ENCODE results near the gene LBHD2.
A peak's percentile ranks its signal among the peaks of the same experiment; 100 is the strongest.

The LBHD2 gene

DNA sequence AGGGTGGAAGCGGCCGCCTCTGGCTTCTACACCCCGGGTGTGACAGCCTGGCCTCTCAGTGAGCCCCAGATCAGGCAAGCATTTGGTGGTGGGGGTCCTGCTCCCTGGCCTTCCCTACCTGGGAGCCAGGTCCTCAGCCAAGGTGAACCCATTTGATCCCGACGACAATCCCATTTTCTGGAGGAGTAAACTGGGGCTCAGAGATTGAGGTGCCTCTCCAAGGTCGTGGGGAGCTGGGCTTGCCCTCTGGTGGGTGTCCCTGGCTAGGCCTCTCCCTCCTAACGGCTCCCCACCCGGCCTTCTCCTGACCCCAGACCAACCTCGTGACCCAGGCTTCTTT lies 7.8 kb downstream of the LBHD2 start:
- no peak for DNase-seq

DNA sequence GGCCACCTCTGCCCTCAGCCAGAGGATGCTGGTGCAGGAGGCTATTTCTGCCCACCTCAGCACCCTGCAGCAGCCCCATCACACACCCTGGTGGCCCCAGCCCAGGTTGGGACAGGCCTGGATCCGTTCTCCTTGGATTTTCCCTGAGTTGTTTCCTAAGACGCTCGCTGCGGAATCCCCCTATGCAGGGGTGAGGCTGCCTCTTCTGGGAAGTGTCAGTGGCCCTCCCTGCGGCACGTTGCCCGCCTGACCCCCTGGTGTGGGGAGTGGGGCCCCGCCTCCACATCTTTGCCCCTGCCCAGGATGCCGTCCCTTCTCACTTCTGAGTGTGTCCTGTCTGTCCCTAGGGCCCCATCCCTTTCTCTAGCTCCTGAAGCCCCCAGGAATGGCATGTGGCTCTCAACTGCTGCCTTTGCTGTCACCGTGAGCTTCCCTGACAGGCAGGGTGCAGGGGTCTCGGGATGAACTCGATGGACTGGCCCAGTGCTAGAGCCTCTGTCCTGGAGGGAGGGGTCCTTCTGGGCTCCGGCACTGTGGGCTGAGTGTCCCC lies 9.9 kb downstream of the LBHD2 start:
- DNase-seq, result no peak

DNA sequence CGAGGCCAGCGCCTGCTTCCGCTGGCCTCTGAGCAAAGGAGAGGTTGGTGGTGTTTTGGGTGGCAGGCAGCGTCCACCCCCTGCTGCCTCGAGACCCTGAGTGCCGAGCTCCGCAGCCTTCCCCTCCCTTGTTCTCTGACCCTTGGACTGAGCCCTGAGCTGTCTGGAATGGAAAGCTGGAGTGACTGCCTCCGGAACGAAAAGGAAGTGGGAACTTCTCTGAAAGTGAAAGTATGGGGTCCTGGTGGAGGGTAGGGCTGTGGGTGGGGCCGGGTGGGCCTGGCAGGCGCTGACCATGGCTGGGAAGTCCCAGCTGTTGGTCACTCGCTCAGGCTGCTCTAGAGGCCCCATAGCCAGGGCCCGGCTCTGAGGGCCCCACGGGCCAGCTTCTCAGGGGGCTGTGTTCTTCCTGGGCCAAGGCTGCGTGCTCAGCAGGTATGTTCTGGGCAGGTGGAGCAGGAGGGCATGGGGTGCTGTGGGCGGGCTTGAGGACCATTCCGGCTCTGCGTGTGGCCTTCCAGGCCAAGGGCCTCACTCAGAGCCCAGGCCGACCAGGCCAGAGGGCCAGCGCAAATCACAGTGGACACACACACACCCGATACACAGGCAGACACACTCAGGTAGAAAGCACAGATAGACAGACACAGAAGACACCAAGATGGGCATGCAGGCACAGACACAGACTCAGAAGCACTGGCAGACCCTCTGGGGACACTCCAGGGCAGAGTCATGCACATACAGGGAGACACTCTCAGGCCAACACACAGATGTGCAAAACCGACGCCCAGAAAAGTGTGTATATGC lies 10.6 kb downstream of the LBHD2 start, which contains the start of gene EXOC3L4:
EXOC3L4 (plus strand) TSS at position 320 of the 804 bp plus-strand sequence. CDS start 5,495 bp downstream, outside the sequence.
- DNase-seq, result no peak

DNA sequence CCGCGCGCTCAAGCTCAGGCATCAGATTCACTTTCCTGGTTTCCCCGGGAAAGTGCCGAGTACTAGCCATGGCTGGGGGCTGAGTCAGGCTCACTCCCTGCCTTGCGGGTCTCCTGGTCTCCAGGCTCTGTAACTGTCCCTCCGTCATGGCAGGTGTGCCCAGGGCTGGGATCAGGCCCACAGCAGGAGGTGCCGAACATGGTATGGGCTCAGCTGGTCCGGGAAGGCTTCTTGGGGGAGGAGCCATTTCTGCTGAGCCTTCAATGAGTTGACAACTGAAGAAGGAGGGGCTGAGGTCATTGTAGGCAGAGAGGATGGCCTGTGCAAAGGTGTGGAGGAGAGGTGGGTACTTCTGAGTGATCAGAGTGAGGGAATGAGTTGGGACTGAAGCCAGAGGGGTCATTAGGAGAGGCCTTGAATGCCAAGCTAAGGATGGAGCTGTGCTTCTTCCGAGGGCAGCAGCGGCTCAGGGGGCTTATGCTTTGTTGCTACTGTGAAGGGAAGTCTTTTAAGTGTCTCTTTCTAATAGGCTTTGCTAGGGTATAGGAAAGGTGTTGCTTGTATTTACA lies 11.3 kb downstream of the LBHD2 start:
- no peak for DNase-seq

DNA sequence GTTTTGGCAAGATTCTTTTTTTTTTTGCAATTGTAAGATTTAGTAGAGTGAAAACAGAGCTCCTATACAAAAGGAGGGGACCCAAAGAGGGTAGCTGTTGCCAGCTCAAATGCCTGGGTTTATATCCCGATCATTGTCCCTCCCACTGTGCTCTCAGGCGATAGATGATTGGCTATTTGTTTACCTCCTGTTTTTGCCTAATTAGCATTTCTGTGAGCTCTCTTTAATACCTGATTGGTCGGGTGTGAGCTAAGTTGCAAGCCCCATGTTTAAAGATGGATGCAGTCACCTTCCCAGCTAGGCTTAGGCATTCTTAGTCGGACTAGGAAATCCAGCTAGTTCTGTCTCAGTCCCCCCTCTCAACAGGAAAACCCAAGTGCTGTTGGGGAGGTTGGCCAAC lies 12.4 kb downstream of the LBHD2 start:
- DNase-seq, result no peak

DNA sequence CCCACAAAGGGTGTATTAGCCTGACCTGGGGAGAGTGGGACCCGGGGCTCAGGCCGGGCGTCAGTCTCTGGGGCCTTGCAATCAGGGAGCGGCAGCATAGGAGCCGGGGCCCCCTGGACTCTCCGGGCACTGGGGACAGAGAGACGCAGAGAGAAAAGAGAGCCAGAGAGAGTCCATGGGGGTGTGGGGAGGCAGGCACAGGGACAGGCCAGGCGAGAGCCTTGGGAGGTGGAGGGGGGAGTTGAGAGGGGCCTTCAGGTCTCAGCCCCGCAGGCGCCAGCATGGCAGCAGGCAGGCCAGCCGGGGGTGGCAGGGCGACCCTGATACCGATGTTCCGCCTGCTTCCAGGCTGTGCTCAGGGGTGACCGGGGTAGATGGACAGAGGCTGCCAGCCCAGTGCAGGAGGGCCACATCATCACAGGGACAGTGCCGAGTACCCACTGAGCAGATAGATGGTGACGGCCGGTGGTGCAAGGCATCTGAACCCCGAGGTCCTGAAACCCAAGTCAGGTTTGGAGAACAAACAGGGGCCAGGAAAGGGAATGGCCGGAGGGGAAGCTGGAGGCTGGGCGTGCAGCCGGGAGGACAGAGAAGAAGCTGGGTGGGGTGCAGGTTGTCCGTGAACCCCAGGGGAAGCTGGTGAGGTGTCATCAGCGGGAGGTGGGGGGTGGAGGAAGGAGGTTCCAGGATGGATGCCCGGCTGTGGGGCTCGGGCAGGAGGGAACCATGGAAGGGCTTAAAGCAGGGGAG lies 13.4 kb downstream of the LBHD2 start:
- DNase-seq, result no peak

DNA sequence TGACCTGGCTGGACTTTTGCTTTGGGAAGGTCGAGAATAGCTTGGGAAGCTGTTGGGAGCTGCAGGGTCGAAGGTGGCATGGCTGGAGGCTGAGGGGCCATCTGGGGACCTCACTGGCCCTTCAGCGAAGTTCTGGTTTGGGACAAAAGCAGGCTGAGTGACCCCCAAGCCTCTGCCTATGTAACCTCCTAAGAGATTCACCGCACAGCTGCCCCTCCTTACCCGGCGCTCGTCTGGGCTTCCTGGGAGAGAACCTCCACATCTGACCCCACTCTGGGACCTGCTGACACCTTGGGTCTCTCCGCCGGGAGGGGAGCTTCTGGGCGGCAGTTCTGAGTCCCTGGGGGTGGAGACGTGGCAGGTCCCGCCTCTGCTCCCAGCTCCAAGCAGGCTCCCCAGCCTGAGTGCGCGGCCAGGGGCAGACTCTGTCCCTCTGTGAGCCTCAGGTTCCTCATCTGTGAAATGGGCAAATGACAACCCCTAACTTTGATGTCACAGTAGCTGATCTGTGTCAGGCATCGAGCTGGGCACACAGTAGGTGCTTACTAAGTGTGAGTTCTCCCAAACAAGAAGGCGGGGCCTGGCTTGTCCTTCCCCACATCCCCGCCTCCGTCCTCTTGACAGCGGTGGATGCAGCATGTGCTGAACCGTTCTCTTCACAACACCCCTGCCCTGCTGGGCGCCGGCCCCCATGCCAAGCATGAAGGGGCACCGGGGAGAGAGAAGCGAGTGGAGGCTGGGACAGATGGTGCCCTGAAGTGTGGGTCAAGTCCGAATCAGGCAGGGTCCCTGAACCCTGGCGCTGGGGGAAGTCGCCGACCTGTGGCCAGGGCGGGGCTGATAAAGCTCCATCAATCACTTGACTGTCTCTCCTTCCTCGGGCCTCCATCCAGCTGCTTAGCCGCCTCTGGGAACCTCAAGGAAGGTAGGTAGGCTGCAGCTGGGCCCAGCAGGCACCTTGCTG lies 14.3 kb downstream of the LBHD2 start:
- no peak for DNase-seq

DNA sequence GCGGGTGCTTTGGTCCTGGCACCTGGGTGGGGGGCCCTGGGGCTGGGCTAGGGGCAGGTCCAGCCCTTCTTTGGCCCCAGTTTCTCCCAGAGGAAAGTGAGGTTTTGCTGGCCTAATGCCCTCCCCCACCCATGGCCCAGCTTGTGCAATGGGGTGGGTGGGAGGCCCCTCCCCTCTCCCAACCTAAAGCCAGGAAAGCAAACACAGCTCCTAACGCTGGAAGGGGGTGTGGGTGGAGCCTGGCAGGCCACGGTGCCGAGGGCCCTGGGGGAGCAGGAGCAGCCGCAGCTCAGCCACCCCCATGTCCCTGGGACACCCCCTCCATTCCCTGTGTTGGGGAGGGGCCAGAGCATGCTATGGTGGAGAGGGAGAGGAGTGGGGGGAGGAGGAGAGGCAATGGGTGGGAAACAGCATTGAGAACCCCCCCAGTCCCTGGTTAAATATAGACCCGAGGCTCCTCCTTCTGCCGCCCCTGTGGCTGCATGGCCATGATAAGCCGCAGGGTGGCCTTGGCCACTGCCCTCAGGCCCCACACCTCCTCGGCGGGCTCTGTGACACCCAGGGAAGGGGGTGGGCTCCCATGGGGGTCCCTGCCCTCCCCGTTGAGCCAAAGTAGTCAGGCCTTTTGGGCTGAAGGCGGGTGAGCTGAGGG lies 15.2 kb downstream of the LBHD2 start:
- no peak for DNase-seq

DNA sequence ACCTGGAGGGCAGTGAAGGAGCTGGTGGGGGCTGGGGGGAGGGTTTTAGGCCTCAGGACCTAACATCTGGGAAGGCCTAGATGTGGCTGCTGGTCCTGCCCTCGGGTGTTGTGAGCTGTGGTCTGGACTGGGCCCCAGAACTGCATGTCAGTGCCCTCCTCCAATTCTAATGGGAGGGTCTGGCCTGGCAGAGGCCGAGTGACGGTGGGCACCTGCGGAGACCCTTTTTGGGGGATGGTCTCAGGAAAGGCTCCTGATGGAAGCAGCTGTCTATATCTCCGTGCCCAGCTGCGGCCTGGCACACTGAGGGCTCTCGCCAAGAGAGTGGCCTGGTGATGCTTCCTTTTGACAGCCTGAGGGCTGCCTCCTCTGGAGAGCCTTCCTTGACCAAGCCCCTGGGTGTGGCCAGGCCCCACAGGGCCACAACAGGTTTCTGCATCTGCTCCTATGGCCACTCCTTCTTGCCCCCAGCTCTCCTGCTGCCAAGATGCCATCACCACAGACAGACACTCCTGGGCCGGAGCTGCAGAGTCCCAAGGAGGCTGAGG lies 15.8 kb downstream of the LBHD2 start:
- no peak for DNase-seq

DNA sequence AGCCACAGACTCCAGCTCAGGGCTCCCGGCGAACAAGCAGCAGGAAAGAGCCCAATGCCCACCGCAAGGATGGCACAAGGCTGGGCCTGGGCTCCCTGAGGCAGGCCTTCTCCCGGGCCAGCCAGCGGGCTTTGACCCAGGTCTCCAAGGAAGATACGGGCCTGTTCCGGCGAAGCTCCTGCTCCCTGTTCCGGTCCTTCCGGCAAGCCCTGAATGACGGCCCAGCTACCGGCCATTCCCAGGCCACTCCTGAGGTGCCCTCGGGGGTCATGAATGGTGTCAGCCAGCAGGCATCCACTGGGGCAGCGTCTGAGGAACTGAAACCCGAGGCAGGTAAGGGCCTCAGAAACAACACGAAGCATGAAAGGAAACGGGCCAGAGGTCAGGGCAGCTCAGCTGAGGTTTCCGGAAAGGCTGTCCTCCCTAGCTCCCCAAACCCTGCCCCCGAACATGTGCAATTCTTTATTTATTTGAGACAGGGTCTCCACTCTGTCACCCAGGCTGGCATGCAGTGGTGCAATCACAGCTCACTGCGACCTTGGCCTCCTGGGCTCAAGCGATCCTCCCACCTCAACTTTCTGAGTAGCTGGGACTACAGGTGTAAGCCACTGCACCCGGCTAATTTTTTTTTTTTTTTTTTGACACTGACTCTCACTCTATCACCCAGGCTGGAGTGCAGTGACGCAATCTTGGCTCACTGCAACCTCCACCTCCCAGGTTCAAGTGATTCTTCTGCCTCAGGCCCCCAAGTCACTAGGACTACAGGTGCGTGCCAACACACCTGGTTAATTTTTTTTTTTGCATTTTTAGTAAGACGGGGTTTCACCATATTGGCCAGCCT lies 16.5 kb downstream of the LBHD2 start:
- no peak for DNase-seq

DNA sequence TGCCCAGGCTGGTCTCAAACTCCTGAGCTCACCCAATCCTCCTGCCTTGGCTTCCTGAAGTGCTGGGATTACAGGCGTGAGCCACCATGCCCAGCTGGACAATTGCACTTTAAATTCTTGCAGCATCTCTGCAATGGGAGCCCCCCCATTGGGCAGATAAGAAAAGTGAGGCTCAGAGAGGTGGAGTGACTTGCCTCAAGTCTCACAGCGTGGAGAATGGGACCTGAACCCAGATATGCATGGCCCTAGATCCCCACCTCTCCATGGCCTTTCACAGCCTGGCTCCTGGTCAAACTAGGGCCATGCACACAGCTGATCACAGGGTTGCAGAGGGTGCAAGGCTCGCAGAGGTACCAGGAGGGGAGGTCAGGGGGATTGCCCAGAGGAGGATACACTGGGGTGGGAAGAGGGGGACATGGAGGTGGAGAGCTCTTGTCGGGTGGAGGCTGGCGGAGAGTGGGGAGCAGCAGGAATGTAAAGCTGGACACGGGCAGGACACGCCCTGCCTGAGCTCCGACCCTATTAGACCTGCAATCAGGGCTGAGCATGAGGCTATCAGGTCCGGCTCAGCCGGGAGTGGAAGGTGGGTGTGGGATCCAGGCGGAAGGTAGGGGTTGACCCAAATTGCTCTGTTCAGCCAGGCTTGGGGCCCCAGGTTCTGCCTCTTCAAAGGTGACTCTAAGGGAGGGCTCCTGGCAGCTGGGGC lies 17.4 kb downstream of the LBHD2 start:
- DNase-seq, result no peak

DNA sequence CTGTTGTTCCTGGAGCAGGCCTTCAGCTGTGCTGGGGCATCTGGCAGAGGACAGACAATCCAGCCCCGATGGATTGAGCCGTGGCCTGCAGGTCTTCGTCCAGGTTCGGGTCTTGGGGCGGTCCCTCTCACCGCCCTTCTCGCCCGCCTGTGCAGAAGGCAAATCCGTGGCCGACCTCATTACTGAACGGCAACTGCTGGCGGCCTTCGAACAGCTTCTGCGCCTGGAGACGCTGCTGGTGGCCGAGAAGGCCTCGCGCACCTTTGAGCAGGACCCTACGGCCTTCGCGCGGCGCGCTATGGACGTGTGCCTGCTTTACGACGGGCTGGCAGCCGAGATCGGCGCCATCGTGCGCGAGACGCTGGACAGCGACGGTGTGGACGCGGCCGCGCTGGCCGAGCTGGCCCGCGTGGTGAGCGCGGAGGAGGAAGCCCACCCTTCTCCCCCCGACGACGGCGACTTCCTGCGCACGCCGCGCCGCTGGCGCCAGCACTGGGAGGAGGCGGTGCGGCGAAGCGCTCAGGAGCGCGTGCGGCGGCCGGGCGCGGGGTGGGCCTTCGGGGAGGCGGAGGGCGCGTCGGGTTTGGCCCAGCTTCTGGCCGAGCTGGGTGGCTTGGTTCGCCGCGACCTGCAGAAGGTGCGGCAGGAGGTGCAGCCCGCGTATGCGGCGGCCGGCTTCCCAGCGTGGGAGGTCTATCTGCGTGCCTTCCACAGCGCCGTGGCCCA lies 18.1 kb downstream of the LBHD2 start:
- DNase-seq, result no peak

DNA sequence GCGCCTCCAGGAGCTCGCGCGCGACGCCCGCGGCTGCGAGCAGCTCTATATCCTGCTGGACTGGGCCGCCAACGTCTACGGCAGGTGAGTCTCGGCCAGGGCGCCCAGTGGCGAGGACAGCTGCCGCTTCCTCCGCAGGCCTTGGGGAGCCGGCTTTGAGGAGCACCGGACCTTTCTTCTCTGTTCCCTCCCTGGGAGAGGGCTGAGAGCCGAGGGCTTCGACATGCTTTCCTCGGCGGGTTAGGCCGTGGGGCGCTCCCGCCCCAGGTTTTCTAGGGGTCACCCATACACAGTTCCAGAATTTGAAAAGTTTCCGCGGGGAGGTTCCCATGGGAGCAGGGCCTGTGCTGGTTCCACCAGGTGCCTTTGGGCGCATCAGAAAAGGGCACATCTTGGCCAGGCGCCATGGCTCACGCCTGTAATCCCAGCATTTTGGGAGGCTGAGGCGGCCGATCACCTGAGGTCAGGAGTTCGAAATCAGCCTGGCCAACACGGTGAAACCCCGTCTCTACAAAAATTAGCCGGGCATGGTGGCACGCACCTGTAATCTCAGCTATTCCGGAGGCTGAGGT lies 18.8 kb downstream of the LBHD2 start:
- DNase-seq, result no peak

DNA sequence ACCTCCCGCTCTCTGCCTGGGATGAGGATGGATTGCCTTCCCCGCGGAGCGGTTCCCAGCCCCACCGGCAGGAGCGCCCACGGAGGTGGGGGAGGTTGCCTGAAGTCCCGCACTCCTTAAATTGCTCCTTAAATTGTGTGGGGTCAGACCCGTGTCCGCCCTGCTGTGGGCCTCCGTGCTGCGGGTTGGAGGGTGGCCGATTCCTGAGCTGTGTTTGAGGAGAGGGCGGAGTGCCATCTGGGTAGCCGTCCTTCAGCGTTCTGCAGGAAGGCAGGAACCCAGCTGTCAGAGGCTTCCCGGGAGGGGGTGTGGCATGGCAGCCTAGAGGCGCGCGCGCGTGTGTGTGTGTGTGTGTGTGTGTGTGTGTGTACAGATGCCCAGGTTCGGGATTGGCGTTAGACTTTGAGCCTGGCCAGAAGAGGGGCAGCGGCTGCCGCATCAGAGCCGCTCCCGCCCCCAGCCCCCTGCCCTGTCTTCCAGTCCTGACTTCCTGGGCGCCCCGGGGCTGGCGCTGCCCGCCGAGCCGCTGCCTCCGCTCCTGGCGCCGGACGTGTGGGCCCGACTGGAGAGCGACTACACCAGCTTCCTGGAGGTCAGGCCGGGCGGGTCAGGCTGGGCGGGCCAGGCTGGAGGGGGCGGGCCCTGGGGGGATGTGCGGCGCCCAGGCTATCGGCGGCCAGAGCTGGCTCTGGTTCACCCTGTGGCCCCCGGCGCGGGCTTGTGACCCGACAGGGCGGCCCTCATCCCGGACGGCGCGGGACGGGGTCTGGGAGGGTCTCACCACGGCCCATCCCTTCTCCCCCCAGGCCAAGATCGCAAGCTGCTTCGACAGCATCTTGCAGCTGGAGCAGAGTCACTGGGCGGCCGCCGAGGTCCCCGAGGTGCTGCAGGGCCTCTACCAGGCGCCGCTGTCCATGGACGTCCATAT lies 19.7 kb downstream of the LBHD2 start:
- peak; percentile 75 for DNase-seq

DNA sequence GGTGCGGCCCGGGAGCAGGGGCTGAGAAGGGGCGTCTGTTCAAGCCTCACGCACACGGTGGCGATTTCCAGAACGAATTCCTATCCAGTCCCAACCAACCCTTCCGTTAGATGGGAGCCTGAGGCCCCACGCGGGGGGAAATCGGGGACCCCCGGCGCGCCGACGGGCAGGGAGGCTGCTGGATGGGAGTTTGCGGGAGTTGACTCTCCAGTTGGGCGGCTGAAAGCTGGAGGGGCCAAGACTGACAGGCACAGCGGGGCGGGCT lies 20.3 kb downstream of the LBHD2 start:
- DNase-seq, result no peak

DNA sequence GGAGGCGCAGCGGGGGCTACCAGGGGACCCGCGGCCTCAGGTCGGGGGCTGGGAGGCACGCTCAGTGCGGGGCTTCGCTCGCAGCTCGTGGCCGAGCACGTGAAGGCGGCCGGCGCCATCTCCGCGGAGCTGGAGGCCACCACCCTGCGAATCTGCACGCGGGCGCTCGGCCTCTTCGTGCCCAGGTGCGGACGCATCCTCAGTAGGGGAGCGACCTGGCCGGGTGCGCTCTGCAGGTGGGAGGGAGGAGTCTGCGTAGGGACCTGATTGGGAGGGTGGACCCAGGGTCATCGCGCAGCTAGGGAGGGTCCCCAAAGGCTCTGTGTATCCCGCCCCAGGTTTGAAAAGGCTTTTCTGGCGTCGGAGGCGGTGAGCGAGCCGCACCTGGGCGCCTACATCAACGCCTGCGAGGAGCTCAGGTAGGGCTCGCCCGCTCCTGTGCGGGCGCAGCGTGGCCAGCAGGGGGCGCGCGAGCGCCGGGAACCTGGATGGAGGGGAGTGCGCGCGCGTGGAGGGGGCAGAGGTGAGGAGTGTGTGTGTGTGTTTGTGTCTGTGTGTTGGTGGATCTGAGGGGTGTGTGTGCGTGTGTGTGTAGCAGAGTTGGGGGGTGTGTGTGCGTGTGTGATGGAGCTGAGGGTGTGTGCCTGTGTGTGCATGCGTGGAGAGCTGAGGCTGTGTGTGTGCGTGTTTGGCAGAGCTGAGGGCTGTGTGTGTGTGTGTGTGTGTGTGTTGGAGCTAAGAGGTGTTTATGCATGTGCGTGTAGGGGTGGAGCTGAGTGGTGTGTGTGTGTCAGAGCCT lies 20.8 kb downstream of the LBHD2 start:
- peak; percentile 49 for DNase-seq

DNA sequence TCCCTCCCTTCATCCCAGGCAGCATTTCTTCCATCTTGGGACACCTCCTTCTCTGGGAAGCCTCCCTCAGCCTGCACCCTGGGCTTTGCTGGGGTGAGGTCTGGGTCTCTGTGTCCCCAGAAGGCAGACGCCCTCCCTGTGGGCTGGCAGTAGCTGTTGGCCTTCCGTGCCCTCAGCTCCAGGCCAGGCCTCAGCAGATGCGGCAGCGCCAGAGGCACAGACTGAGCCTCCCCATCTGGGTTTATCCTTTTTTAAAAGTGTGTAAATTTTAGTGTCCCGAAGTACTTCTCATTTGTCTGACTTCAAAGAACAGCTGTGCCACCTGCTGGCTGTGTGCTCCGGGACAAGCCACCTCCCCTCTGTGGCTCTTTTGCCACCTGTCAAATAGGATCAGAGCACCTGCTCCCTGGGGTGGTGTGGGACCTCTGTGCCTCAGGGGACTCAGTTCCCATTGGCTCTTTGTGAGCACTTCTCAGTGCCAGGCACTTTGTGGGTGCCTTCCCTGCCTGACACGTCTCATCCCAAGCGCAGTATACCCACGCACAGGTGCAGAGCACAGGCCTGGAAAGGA lies 21.7 kb downstream of the LBHD2 start:
- no peak for DNase-seq

All from NCI-H2227 treated with DMSO at 0.1 percent for 48 hours (cell line).